BLaER1 (cell line): ENCODE data around the gene FLNB.

ENCODE experiments used
- H3K27ac ChIP-seq: shearing (Covaris generic); formaldehyde crosslinking; 2 replicates; pipeline ENCODE4 v1.8.1; 2022
- H3K27me3 ChIP-seq: shearing (Covaris generic); formaldehyde crosslinking; 2 replicates; pipeline ENCODE4 v1.8.1; 2022
- H3K36me3 ChIP-seq: shearing (Covaris generic); formaldehyde crosslinking; 2 replicates; pipeline ENCODE4 v1.8.1; 2022
- H3K4me1 ChIP-seq: shearing (Covaris generic); formaldehyde crosslinking; 2 replicates; pipeline ENCODE4 v1.8.1; 2022
- H3K4me2 ChIP-seq: shearing (Covaris generic); formaldehyde crosslinking; 2 replicates; pipeline ENCODE4 v1.8.1; 2022
- H3K4me3 ChIP-seq: shearing (Covaris generic); formaldehyde crosslinking; 2 replicates; pipeline ENCODE4 v1.8.1; 2022
- H3K9ac ChIP-seq: shearing (Covaris generic); formaldehyde crosslinking; 2 replicates; pipeline ENCODE4 v1.8.1; 2022
- H3K9me3 ChIP-seq: shearing (Covaris generic); formaldehyde crosslinking; 2 replicates; pipeline ENCODE4 v1.8.1; 2022
- H4K20me1 ChIP-seq: shearing (Covaris generic); formaldehyde crosslinking; 2 replicates; pipeline ENCODE4 v1.8.1; 2022
- Cebpa-rat ChIP-seq: shearing (Covaris generic); IDR thresholded peaks from 2 replicates; pipeline ENCODE4 v1.8.1; 2022

Gene FLNB

DNA sequence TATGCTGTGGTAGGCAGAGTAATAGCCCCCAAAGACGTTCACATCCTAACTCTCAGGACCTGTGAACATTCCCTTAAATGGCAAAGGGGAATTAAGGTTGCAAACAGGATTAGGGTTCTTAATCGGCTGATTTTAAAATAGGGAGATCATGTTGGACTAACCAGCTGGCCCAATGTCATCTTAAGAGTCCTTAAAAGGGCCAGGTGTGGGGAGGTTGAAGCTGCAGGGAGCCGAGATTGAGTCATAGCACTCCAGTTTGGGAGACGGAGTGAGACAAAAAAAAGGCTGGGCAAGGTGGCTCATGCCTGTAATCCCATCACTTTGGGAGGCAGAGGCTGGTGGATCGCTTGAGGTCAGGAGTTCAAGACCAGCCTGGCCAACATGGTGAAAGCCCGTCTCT, 1.6 kb upstream of the FLNB start:
- Histone ChIP-seq H3K36me3 (no peaks in the 10 kb centered on the region), H3K4me3 (no peak overlapping the region), H3K9me3 (no peaks in the 10 kb centered on the region), H3K4me2 (no peak overlapping the region), H3K9ac (no peak overlapping the region), H4K20me1 (peaks cover 29% of the 10 kb centered on the region), H3K4me1 (peaks cover 27% of the 10 kb centered on the region), H3K27me3 (no peaks in the 10 kb centered on the region), H3K27ac (no peak overlapping the region)
- TF ChIP-seq Cebpa-rat = no peak

DNA sequence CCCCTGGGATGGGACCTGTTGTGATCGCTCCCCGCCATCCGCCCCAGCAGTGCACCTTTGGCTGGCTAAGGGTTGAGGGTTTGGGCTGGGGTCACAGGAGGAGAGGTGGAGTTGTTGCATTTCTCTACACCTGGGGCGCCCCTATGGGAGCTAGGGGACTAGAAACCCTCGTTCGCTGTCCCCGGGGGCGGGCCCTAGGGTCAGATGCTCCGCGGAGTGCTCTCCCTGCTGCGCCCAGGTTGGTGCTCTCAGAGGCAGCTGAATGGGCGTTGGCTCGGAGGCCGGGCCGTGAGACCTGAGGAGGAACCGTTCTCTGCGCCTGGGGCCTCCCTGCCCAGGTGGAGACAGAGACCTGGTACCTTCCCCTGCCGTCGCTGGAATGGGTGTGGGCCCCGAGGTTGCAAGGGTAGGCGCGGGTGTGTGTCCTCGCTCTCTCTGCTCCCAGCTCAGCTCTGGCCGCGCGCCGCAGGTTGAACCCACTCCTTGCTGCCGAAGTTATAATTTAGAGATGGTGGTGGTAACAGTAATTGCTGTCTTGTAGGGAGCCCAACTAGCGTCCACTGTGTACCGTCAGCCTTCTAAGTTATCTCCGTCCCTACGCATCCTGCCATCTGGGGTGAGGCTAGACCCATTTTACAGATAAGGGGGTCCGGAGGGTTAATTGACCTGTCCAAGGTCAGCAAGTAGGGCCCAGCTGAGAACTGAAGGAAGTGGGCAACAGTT, 965 bp downstream of the FLNB start:
- Histone ChIP-seq H3K9me3 (no peaks in the 10 kb centered on the region), H3K4me2 (peak overlapping the region; percentile 97), H4K20me1 (peaks cover 54% of the 10 kb centered on the region), H3K27ac (peak overlapping the region; percentile 79), H3K4me1 (peaks cover 44% of the 10 kb centered on the region), H3K4me3 (peak overlapping the region; percentile 82), H3K9ac (peak overlapping the region; percentile 82), H3K27me3 (no peaks in the 10 kb centered on the region), H3K36me3 (no peaks in the 10 kb centered on the region)
- no peak for TF ChIP-seq Cebpa-rat

DNA sequence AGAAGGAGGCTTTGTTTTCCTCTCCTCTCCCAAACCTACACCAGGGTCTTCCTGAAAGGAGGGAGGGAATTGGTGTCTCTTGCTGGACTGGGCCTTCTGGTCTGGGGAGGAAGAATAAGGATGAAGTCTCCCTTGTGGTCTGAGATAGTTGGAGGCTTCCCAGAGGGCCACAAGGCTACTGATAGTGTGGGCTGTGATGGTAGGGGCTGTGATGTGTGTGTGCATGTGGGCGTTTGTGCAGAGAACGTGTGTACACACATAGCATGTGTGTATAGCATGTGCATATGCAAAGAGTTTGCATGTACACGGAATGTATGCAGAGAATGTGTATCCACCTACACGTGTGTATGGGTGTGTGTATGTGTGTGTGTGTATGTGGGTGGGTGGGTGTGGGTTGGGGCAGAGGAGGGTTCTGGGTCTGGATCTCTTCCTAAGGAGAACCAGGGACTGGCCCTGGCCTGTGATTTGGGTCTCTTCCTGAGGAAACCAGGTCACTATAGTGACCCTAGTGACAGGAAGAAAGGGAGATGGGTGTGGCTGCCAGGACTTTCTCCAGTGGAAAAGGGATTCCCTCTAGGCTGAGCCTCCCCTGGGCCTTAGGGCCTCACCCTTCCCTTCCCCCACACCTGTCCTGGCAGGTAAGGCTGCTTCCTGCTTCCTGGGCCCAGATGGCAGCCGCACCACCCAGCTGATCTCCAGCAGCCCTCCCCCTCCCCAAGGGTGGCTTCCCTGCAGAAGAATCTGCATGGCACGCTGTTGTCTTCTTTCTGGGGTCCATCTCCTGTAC, 1.7 kb downstream of the FLNB start:
- Histone ChIP-seq H3K27ac (peak overlapping the region; percentile 79; the same call in 1 of the 2 replicates), H3K4me1 (peaks cover 44% of the 10 kb centered on the region)

DNA sequence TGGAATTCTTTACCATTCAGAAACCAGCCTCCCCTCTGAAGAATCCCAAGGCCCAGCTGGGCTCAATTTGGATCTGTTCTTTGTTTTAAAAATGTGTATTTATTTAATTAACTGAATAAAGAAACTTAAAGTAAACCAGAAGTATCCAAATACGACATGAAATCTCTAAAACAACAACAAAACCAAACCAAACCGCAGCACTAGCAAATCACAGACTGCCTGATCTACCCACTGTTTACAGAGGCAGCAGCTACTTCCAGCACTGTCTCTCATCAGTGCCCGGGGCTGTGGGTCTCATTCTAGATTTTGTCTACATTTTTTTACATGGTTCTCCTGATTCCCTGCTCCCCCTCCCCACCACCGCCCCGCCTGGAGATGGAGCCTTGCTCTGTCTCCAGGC, 2.3 kb downstream of the FLNB start:
- H3K4me2 ChIP-seq = peak overlapping the region; percentile 97
- H4K20me1 ChIP-seq = peaks cover 68% of the 10 kb centered on the region
- H3K27me3 ChIP-seq = no peaks in the 10 kb centered on the region
- peaks cover 44% of the 10 kb centered on the region for H3K4me1 ChIP-seq
- H3K4me3 ChIP-seq = peak overlapping the region; percentile 82; the same call in 1 of the 2 replicates
- H3K9ac ChIP-seq = no peak overlapping the region
- no peak for TF ChIP-seq Cebpa-rat
- no peak overlapping the region for H3K27ac ChIP-seq
- no peaks in the 10 kb centered on the region for H3K9me3 ChIP-seq
- peaks cover 4% of the 10 kb centered on the region for H3K36me3 ChIP-seq

More for the DNA sequence above, 1.7 kb downstream of the FLNB start:
- peak overlapping the region; percentile 82 for H3K9ac ChIP-seq
- no peaks in the 10 kb centered on the region for H3K36me3 ChIP-seq
- no peaks in the 10 kb centered on the region for H3K9me3 ChIP-seq
- TF ChIP-seq Cebpa-rat = no peak
- H3K4me2 ChIP-seq = peak overlapping the region; percentile 97
- H3K4me3 ChIP-seq = peak overlapping the region; percentile 82
- no peaks in the 10 kb centered on the region for H3K27me3 ChIP-seq
- peaks cover 62% of the 10 kb centered on the region for H4K20me1 ChIP-seq

GRCh38 chr3:58011580-58011979, 3.4 kb downstream of the FLNB start:
- Histone ChIP-seq H4K20me1 (peaks cover 76% of the 10 kb centered on the region), H3K36me3 (peaks cover 6% of the 10 kb centered on the region), H3K4me1 (peaks cover 44% of the 10 kb centered on the region), H3K4me2 (peak overlapping the region; percentile 97), H3K9me3 (no peaks in the 10 kb centered on the region), H3K27me3 (no peaks in the 10 kb centered on the region), H3K27ac (no peak overlapping the region), H3K4me3 (no peak overlapping the region), H3K9ac (no peak overlapping the region)
- no peak for TF ChIP-seq Cebpa-rat

DNA sequence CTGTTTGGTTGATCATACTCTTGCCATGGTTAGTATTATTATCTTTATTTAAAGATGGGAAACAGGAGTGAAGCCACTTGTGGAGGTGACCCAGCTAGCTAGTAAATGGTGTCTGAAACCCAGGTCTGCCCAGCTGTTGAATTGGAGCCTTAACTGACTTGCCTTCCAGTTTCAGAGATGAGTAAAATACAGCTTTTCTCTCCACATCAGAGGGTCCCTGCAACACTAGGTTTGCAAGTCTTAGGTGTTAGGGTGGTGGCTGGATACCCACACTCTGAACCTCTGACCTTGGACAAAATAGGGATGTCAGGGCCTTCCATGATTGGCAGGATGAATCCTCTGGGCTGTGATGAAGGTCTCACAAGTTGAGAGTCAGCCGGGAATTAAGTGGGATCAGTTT, 4.1 kb downstream of the FLNB start:
- no peak overlapping the region for H3K4me2 ChIP-seq
- peaks cover 44% of the 10 kb centered on the region for H3K4me1 ChIP-seq

GRCh38 chr3:58013099-58013498, 4.9 kb downstream of the FLNB start:
- H4K20me1 ChIP-seq = peaks cover 91% of the 10 kb centered on the region

More for the DNA sequence above, 4.1 kb downstream of the FLNB start:
- Histone ChIP-seq H3K9me3 (no peaks in the 10 kb centered on the region), H3K36me3 (peaks cover 6% of the 10 kb centered on the region), H3K27ac (no peak overlapping the region), H4K20me1 (peaks cover 83% of the 10 kb centered on the region), H3K4me3 (no peak overlapping the region), H3K27me3 (no peaks in the 10 kb centered on the region), H3K9ac (no peak overlapping the region)
- no peak for TF ChIP-seq Cebpa-rat

DNA sequence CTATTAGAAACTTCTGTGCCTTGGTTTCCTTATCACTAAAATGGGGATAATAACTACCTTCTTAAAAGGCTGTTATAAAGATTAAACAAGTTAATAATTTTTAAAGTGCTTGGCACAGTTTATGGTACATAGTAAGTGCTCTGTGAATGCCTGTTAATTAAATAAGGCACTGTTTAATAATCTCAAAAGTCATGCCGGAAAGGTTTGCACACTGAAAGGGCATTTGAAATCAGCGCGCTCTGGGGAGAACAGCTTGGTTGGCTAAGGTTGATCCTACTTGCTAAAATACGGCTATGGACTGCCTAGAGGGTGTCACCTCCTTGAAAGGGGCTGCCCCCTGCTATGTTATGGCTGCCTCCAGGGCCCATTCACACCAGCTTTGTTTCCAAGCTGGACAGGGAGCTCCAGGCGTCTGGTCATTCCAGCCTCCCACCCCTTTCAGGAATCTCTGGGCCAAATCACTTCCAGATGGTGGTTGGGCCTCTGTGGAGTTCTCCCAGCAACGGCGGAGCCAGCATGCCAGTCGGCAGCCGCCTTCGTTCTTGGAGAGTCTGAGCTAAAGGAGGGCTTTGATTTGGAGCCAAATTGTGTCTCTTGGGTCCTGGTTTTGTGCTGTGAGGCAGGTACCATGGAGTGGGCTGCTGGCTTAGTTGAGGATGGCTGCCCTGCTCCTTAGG, 5.9 kb downstream of the FLNB start:
- Histone ChIP-seq H3K4me2 (no peak overlapping the region), H3K9me3 (no peaks in the 10 kb centered on the region), H3K4me1 (peaks cover 42% of the 10 kb centered on the region), H3K27me3 (no peaks in the 10 kb centered on the region), H4K20me1 (peaks cover 97% of the 10 kb centered on the region), H3K36me3 (peaks cover 6% of the 10 kb centered on the region), H3K27ac (no peak overlapping the region), H3K9ac (no peak overlapping the region), H3K4me3 (no peak overlapping the region)
- no peak for TF ChIP-seq Cebpa-rat

More at GRCh38 chr3:58013099-58013498, 4.9 kb downstream of the FLNB start:
- no peaks in the 10 kb centered on the region for H3K27me3 ChIP-seq
- H3K9ac ChIP-seq = no peak overlapping the region
- H3K9me3 ChIP-seq = no peaks in the 10 kb centered on the region
- no peak for TF ChIP-seq Cebpa-rat
- 0 out of 2 replicates have a peak overlapping the region, but pooled peaks have one; percentile 2 for H3K4me2 ChIP-seq
- H3K27ac ChIP-seq = no peak overlapping the region
- peaks cover 44% of the 10 kb centered on the region for H3K4me1 ChIP-seq
- H3K36me3 ChIP-seq = peaks cover 6% of the 10 kb centered on the region
- H3K4me3 ChIP-seq = no peak overlapping the region

- no peaks in the 10 kb centered on the region for H3K9me3 ChIP-seq
- H3K27me3 ChIP-seq = no peaks in the 10 kb centered on the region
- H3K9ac ChIP-seq = no peak overlapping the region
- no peak for TF ChIP-seq Cebpa-rat
- no peak overlapping the region for H3K4me2 ChIP-seq
- peaks cover 32% of the 10 kb centered on the region for H3K4me1 ChIP-seq
- H3K4me3 ChIP-seq = no peak overlapping the region
- H3K36me3 ChIP-seq = peaks cover 6% of the 10 kb centered on the region
- H4K20me1 ChIP-seq = peaks cover 97% of the 10 kb centered on the region
- no peak overlapping the region for H3K27ac ChIP-seq
Observed at GRCh38 chr3:58015520-58015915, 7.3 kb downstream of the FLNB start.
